GM18505 (cell line): ENCODE measurements around the gene CCDC34.

Experiments
- ATAC-seq: cut with Tn5 transposase; IDR thresholded peaks from one replicate; pipeline ENCODE4 v1.9.1; 2021; ENCODE audit not compliant: unreplicated experiment
- POLR2A ChIP-seq: IDR thresholded peaks from 4 replicates; pipeline ENCODE4 v1.6.1; 2011; ENCODE audit warnings: borderline replicate concordance; ENCODE audit not compliant: insufficient read depth, insufficient read length; ENCODE audit errors: extremely low read depth

CCDC34 gene

GRCh38 chr11:27293515-27294417 is 69.2 kb downstream of the CCDC34 start:
- TF ChIP-seq POLR2A, result no peak
- ATAC-seq, result no peak

- no peak for ATAC-seq
Observed at GRCh38 chr11:27292637-27293010, 70.4 kb downstream of the CCDC34 start.

GRCh38 chr11:27291954-27292636 is 70.9 kb downstream of the CCDC34 start:
- ATAC-seq, result no peak
- TF ChIP-seq POLR2A, result no peak

More at GRCh38 chr11:27292637-27293010, 70.4 kb downstream of the CCDC34 start:
- no peak for TF ChIP-seq POLR2A

GRCh38 chr11:27291302-27291889 is 71.6 kb downstream of the CCDC34 start:
- no peak for TF ChIP-seq POLR2A
- ATAC-seq, result no peak

- TF ChIP-seq POLR2A, result no peak
- ATAC-seq, result no peak
Observed at GRCh38 chr11:27290261-27291050, 72.6 kb downstream of the CCDC34 start.
